Heart left ventricle (tissue), 16 donors: ENCODE measurements around the gene HSPB9. TPM values are rescaled to one million over a fixed set of nuclear protein-coding genes. Genes with fewer than 3 reads are reported as not detected.

Source experiments
- ATAC-seq, 4 donors: fragments of 200-7000 bp; cut with Tn5 transposase; one replicate each; pipeline ENCODE4 v1.9.1; 2020 to 2022; ENCODE audit warnings: moderate library complexity in 4 of 4, mild to moderate bottlenecking in 3 of 4, moderate number of reproducible peaks in 1 of 4
- DNase-seq, 5 donors: peaks; one replicate each; pipeline ENCODE4 v3.0.0-alpha.2; 2020
- H3K27ac ChIP-seq, 12 donors: fragments of 200-600 bp; sonication (generic) in 4 of 12; one replicate each; pipeline versions ENCODE4 v1.5.0 to v1.8.0; 2016 to 2022; ENCODE audit warnings: mild to moderate bottlenecking in 2 of 12
- H3K27me3 ChIP-seq, 9 donors: fragments of 200-600 bp; sonication (generic) in 2 of 9; one replicate each; pipeline versions ENCODE4 v1.5.1 to v1.8.0; 2016 to 2022; ENCODE audit warnings: mild to moderate bottlenecking in 3 of 9
- H3K36me3 ChIP-seq, 9 donors: fragments of 200-600 bp; sonication (generic) in 2 of 9; one replicate each; pipeline versions ENCODE4 v1.5.0 to v1.8.0; 2018 to 2022; ENCODE audit warnings: mild to moderate bottlenecking in 2 of 9
- H3K4me1 ChIP-seq, 12 donors: fragments of 200-600 bp; sonication (generic) in 4 of 12; one replicate each; pipeline versions ENCODE4 v1.5.0 to v1.8.0; 2016 to 2022; ENCODE audit warnings: mild to moderate bottlenecking in 3 of 12
- H3K4me3 ChIP-seq, 12 donors: fragments of 200-600 bp; sonication (generic) in 4 of 12; one replicate each; pipeline versions ENCODE4 v1.5.0 to v1.8.0; 2017 to 2022; ENCODE audit warnings: mild to moderate bottlenecking in 9 of 12, moderate library complexity in 4 of 12
- H3K9me3 ChIP-seq, 12 donors: fragments of 200-600 bp; sonication (generic) in 4 of 12; one replicate each; pipeline versions ENCODE4 v1.5.0 to v1.8.0; 2016 to 2022; ENCODE audit warnings: mild to moderate bottlenecking in 1 of 12
- CTCF ChIP-seq, 12 donors: fragments of 200-600 bp; sonication (generic) in 4 of 12; IDR thresholded peaks; one replicate each; pipeline versions ENCODE4 v1.5.0 to v1.8.0; 2018 to 2022; ENCODE audit warnings: antibody characterized with exemption in 12 of 12, mild to moderate bottlenecking in 5 of 12
- POLR2A ChIP-seq, 2 donors: fragments of 450-650 bp; IDR thresholded peaks; one replicate each; pipeline ENCODE4 v1.6.1; 2017; ENCODE audit warnings: antibody characterized with exemption in 2 of 2, mild to moderate bottlenecking in 2 of 2, moderate library complexity in 2 of 2
- WGBS, 4 donors: extraction: QIAGEN DNeasy Blood & Tissue Kit in 2 of 4; methylation state at CpG; one replicate each; pipeline versions ENCODE4 v1.1.5 to v1.1.7; 2013 to 2018; 5-methylcytosine and 5-hydroxymethylcytosine counted together
- intact Hi-C, 10 donors: fragments of 100-400 bp; cut with DNase I; formaldehyde crosslinking; loops; one replicate each; pipeline versions ENCODE4 v1.11.1 to v1.14.2; 2022
- polyA plus RNA-seq, 2 donors: library from polyadenylated mRNA; stranded (reverse); fragments of 200-250 nt; gene quantifications; one replicate each; pipeline ENCODE4 v1.2.3, GENCODE V29; 2013
- total RNA-seq, 9 donors: library from RNA; depleted of rRNA in 2 of 9; stranded (reverse); fragments of >200 nt in 2 of 9; fragmentation: NEBNext Ultra II Directional in 3 of 9; extraction: Animal tissue kit (Norgen Biotek cat#: 25700) in 3 of 9; gene quantifications; one replicate each; pipeline versions ENCODE4 v1.1.0 to v1.2.4, GENCODE V29; 2016 to 2023
- donor health status: ischemic (EF 13 %, LVEDD 7.1; RV severe dilation, severe dysfunction).
- donor health status: healthy with polysubstance abuse.
- donor health status: DM: no; HTN: yes; CAD: no.
- donor health status: DM: no; HTN: no; CAD: no.
- donor health status: ischemic (EF 25% LVEDD 6.9; RV normal size, moderate dysfunction).
- donor health status: ischemic (EF 25% LVEDD 5.7; RV mildly dilated, moderate dysfunction).
- donor health status: healthy.
- donor health status: DM: yes; HTN: yes; CAD: no.
- donor health status: ischemic (EF 35%, LVEDD 5.7; RV mildly dilated, moderate dysfunction).
- donor health status: nonischemic (EF 11% LVEDD 7.7; RV severe dilation, severe dysfunction).
- donor health status: DM: yes; HTN: yes; CAD: no.
- donor health status: PGD.
- donor health status: ischemic (EF 29% LVEDD 5.4; RV normal size, mild dysfunction).
- donor health status: nonischemic (EF 23%, LVEDD 6.1; RV moderate dilation, normal function).

Gene HSPB9
- total and polyA plus RNA-seq, 11 donors, result not detected

GRCh38 chr17:42110301-42111264 lies 12.0 kb upstream of the HSPB9 start:
- DNase-seq (peak in 1 of 5 donors; percentile 42), ATAC-seq (no peak)
- Histone ChIP-seq H3K27ac (peak overlapping the region in 1 of 12 donors; percentile 92), H3K36me3 (peaks cover 0 to 57% (median 8%) of the 10 kb centered on the region in 9 donors), H3K4me1 (peaks cover 0 to 28% (median 16%) of the 10 kb centered on the region in 12 donors), H3K9me3 (no peaks in the 10 kb centered on the region), H3K4me3 (peak overlapping the region in 1 of 12 donors; percentile 82), H3K27me3 (no peaks in the 10 kb centered on the region)
- WGBS, 4 donors, result 90 to 93% (median 91%) methylated on average over 18 of the region's 18 CpGs
- intact Hi-C loops, result loop anchor here in 3 of 10 donors (2.0 to 10.0 kb wide), 3 partner anchors 43 to 148 kb away; no protein-coding TSS in a partner anchor
- TF ChIP-seq POLR2A (IDR thresholded peaks at IDR 0.05) (no peak), CTCF (IDR thresholded peaks at IDR 0.05) (no peak)

- 81 to 90% (median 88%) methylated on average over 11 of the region's 11 CpGs for WGBS, 4 donors
- ATAC-seq (no peak), DNase-seq (no peak)
- Histone ChIP-seq H3K4me3 (peak overlapping the region in 7 of 12 donors; percentile 57 to 82 (median 68)), H3K36me3 (peaks cover 0 to 58% (median 13%) of the 10 kb centered on the region in 9 donors), H3K9me3 (no peaks in the 10 kb centered on the region), H3K27me3 (no peaks in the 10 kb centered on the region), H3K4me1 (peaks cover 0 to 28% (median 16%) of the 10 kb centered on the region in 12 donors), H3K27ac (peak overlapping the region in 8 of 12 donors; percentile 83 to 93 (median 92))
- intact Hi-C loops, result loop anchor here in 3 of 10 donors (2.0 to 10.0 kb wide), 3 partner anchors 44 to 148 kb away; no protein-coding TSS in a partner anchor
- TF ChIP-seq POLR2A (IDR thresholded peaks at IDR 0.05), result no peak
- no peak for TF ChIP-seq CTCF (IDR thresholded peaks at IDR 0.05)
Measured at GRCh38 chr17:42111265-42111636, 11.4 kb upstream of the HSPB9 start.

- H3K36me3 ChIP-seq, result peaks cover 0 to 58% (median 15%) of the 10 kb centered on the region in 9 donors
- intact Hi-C loops, result loop anchor here in 4 of 10 donors (2.0 to 10.0 kb wide), 4 partner anchors 45 to 149 kb away; no protein-coding TSS in a partner anchor
- peak overlapping the region; percentile 42 to 82 (median 62) for H3K4me3 ChIP-seq
- peak; percentile 15 to 55 (median 38) for ATAC-seq
- H3K4me1 ChIP-seq, result peaks cover 0 to 32% (median 16%) of the 10 kb centered on the region in 12 donors
- 23 to 44% (median 38%) methylated on average over 11 to 12 of the region's 12 CpGs for WGBS, 4 donors
- TF ChIP-seq CTCF (IDR thresholded peaks at IDR 0.05), result no peak
- TF ChIP-seq POLR2A (IDR thresholded peaks at IDR 0.05), result no peak
- H3K27ac ChIP-seq, result peak overlapping the region; percentile 66 to 93 (median 90)
- peak in 1 of 5 donors; percentile 26 for DNase-seq
- no peaks in the 10 kb centered on the region for H3K27me3 ChIP-seq
- H3K9me3 ChIP-seq, result no peaks in the 10 kb centered on the region
Measured at GRCh38 chr17:42111871-42112551, 10.6 kb upstream of the HSPB9 start.
